ENCODE measurements around the gene MAPK13.

GRCh38 chr6:36113703-36114102 is 16.6 kb upstream of the MAPK13 start:
- TF ChIP-seq POLR2A (IDR thresholded peaks at IDR 0.05; ENCODE audit: borderline replicate concordance, extremely low read depth, insufficient read depth, insufficient read length) (no peak), ZFX (IDR thresholded peaks at IDR 0.05) (no peak), POLR2AphosphoS5 (IDR thresholded peaks at IDR 0.05; ENCODE audit: low read depth, low read length) (no peak), CTCF (IDR thresholded peaks at IDR 0.05 in 2 of 3, conservative IDR thresholded peaks at IDR 0.05 in 1 of 3; ENCODE audit: borderline replicate concordance in 1 of 3, insufficient read depth in 1 of 3, low read depth in 2 of 3, low read length in 2 of 3) (no peak), TCF7L2 (IDR thresholded peaks at IDR 0.05; ENCODE audit: borderline replicate concordance, extremely low read depth, insufficient read depth, insufficient read length) (no peak), SIN3A (IDR thresholded peaks at IDR 0.05; ENCODE audit: low read depth) (no peak), REST (IDR thresholded peaks at IDR 0.05; ENCODE audit: low read depth) (no peak), EZH2 (IDR thresholded peaks at IDR 0.05) (no peak)

All from HCT116 (cell line).